A204.1 (cell line): ENCODE results near the gene CTSV.
A peak's percentile ranks its signal among the peaks of the same experiment; 100 is the strongest.
"Not testable (repeated sequence)": the region's sequence is repeated elsewhere in the genome, so short reads cannot be mapped to it uniquely, and the experiment has no call there.

Source experiments
- FAIRE-seq: peaks from 2 replicates; lab custom pipeline; 2012; peaks lifted over from hg19 to GRCh38; lab: Jason Lieb, UNC

CTSV gene

GRCh38 chr9:97041898-97042297 lies 3.0 kb upstream of the CTSV start:
- no peak for FAIRE-seq

- FAIRE-seq = no peak
These were observed 545 bp upstream of the CTSV start for GRCh38 chr9:97039514-97039860.

DNA sequence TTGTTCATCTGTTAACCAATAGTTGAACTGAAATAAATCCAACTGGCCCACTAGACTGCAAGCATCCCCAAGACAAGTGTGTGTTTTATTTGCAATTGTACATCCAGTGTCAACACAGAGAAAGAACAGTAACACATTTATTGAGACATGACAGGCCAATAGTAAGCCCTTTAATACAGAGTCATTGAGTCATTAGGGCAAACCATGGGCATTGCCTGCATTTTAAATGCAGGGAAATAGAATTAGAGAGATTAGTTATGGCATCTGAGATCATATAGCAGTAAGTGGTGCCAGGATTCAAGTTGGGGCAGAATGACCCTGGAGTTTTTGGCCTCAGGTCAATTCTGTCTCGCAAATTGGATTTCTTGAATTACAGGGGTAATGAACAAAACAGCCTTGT lies 15.4 kb downstream of the CTSV start:
- FAIRE-seq = not testable (repeated sequence)

- peak; percentile 93 for FAIRE-seq
These were observed 25.5 kb downstream of the CTSV start for GRCh38 chr9:97013151-97014132.

DNA sequence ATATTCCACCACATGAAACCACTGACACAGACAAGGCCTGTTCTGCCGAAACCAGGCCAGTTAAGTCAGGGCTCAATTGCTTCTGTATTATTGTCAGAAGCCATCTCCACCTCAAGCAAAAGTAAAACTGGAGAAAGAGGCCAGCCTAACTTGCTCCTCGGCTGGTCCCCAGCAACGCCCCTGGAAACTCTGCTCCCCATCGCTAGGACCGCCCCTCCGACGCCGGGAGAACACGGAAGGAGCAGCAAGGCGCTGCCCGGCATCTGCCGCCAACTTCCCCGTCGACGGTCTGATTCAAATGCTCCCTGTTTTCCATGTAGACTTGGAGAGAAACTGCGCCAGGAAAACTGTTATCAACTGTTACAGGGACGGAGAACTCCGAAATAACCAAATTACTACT lies 26.3 kb downstream of the CTSV start:
- not testable (repeated sequence) for FAIRE-seq

GRCh38 chr9:97002195-97002594 lies 36.7 kb downstream of the CTSV start:
- FAIRE-seq = not testable (repeated sequence)

- not testable (repeated sequence) for FAIRE-seq
These were observed 37.6 kb downstream of the CTSV start for GRCh38 chr9:97001338-97001737.

- FAIRE-seq = not testable (repeated sequence)
These were observed 38.7 kb downstream of the CTSV start for GRCh38 chr9:97000139-97000787.

- FAIRE-seq = not testable (repeated sequence)
These were observed 39.2 kb downstream of the CTSV start for GRCh38 chr9:96999733-97000132.

GRCh38 chr9:96997009-96997701 lies 41.8 kb downstream of the CTSV start:
- not testable (repeated sequence) for FAIRE-seq

DNA sequence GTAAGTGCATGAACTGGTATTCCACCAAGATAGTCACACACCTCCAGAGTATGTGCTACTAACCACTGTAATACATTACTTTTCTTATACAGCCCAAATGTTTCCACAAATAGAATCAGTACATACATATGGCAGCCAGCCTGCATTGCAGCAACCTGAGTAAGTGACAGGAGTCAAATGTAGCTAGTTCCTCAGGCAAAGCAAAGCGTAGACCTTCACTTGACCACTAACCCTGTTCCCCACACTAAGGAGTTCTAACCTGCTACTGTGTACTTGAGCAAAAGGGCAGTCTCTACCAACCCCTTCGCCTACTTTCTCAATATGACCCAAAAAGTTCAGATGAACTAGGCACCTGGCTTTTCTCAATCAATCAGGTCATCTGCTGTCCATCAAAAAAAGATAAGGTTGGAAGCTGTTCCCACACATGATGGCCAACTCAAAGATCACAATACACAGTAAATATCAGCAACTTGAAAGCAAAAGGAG lies 44.4 kb downstream of the CTSV start:
- not testable (repeated sequence) for FAIRE-seq

GRCh38 chr9:96992303-96992702 lies 46.6 kb downstream of the CTSV start:
- not testable (repeated sequence) for FAIRE-seq

DNA sequence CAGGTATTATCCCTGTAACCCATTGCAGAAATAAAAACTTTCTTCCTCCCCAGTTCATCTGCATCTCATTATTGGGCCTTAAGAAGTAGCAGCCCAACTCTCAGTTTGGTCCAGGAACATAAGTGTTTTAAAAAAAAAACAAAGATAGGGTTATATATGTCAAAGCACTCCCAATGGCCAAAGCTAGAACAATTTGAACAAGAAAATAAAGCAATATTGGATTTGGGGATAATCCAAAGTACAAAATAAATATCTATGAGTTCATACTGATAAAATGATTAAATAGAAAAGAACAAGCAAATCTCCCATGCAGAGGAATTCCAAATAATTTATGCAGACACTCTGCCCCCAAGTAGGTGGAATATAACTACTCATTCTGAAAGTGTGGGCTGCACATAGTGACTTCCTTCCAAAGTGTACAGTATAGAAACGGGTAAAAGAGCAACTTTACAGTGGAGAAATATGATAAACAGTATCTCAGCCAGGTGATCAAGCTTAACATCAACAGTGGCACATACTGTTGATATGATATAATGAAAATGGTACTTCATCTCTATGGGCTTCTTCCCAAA lies 49.1 kb downstream of the CTSV start:
- not testable (repeated sequence) for FAIRE-seq

GRCh38 chr9:96984887-96985286 lies 54.1 kb downstream of the CTSV start:
- FAIRE-seq = not testable (repeated sequence)

DNA sequence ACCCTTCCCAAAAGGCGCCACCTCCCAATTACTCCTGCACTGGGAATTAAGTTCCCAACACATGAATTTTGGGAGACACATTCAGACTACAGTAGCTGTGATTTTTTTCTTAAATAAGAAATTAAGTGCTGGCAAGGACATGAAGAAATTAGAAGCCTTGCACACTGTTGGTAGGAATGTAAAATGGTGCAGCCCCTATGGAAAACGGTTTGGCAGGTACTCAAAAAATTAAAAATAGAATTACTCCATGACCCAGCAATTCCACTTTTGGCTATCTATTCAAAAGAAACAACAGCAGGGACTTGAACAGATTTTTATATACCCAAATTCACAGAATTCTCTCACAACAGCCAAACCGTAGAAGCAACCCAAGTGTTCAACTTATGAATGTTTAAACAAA lies 54.8 kb downstream of the CTSV start:
- not testable (repeated sequence) for FAIRE-seq

GRCh38 chr9:96983496-96984122 lies 55.3 kb downstream of the CTSV start:
- not testable (repeated sequence) for FAIRE-seq
